GM23338 (cell line): ENCODE measurements around the gene NOSTRIN. TPM values are rescaled to one million over a fixed set of nuclear protein-coding genes. Genes with fewer than 3 reads are reported as not detected.

Experiments used
- ATAC-seq: fragments of 200-7000 bp; cut with Tn5 transposase; 3 replicates; pipeline ENCODE4 v1.9.1; 2020
- DNase-seq: peaks from one replicate; pipeline ENCODE4 v3.0.0-alpha.2; 2015; ENCODE audit warnings: low spot score
- H2AFZ ChIP-seq: fragments of 200-600 bp; sonication (generic); 2 replicates; pipeline ENCODE4 v1.8.0; 2016; ENCODE audit warnings: antibody characterized with exemption, mild to moderate bottlenecking, moderate library complexity
- H3F3A ChIP-seq: fragments of 200-600 bp; sonication (generic); replicated peaks from 2 replicates; pipeline ENCODE4 v1.8.0; 2017; ENCODE audit warnings: antibody characterized with exemption, mixed run types, low read depth
- H3K27ac ChIP-seq: fragments of 200-600 bp; sonication (generic); 2 replicates; pipeline ENCODE4 v1.6.1; 2016; ENCODE audit warnings: low read depth
- H3K27me3 ChIP-seq: fragments of 200-600 bp; sonication (generic); 2 replicates; pipeline ENCODE4 v1.8.0; 2016; ENCODE audit warnings: mild to moderate bottlenecking, mixed run types, moderate library complexity; ENCODE audit not compliant: insufficient read depth
- H3K36me3 ChIP-seq: fragments of 200-600 bp; sonication (generic); 2 replicates; pipeline ENCODE4 v1.8.0; 2016; ENCODE audit warnings: mild to moderate bottlenecking; ENCODE audit not compliant: insufficient read depth
- H3K4me1 ChIP-seq: fragments of 200-600 bp; sonication (generic); 2 replicates; pipeline ENCODE4 v1.8.0; 2016; ENCODE audit warnings: mild to moderate bottlenecking, moderate library complexity; ENCODE audit not compliant: insufficient read depth
- H3K4me2 ChIP-seq: fragments of 200-600 bp; sonication (generic); 2 replicates; pipeline ENCODE4 v1.7.1; 2017; ENCODE audit warnings: mixed run types
- H3K4me3 ChIP-seq: fragments of 200-600 bp; sonication (generic); 2 replicates; pipeline ENCODE4 v1.6.1; 2016; ENCODE audit warnings: mixed run types
- H3K79me2 ChIP-seq: fragments of 200-600 bp; sonication (generic); replicated peaks from 2 replicates; pipeline ENCODE4 v1.8.0; 2017; ENCODE audit warnings: mild to moderate bottlenecking; ENCODE audit not compliant: insufficient read depth
- H3K9me2 ChIP-seq: fragments of 200-600 bp; sonication (generic); 2 replicates; pipeline ENCODE4 v1.8.0; 2017; ENCODE audit not compliant: insufficient read depth
- H4K20me1 ChIP-seq: fragments of 200-600 bp; sonication (generic); replicated peaks from 2 replicates; pipeline ENCODE4 v1.8.0; 2017; ENCODE audit warnings: mild to moderate bottlenecking; ENCODE audit not compliant: insufficient read depth
- H3K27ac Mint-ChIP-seq: 2 replicates; pipeline ENCODE4 v1.8.0; 2020; ENCODE audit warnings: inconsistent platforms, mild to moderate bottlenecking, moderate library complexity, mixed read lengths
- H3K27me3 Mint-ChIP-seq: 3 replicates; pipeline ENCODE4 v1.8.0; 2022; ENCODE audit warnings: low read depth, mild to moderate bottlenecking, moderate library complexity, mixed read lengths, inconsistent platforms; ENCODE audit not compliant: insufficient read depth, poor library complexity
- H3K36me3 Mint-ChIP-seq: 3 replicates; pipeline ENCODE4 v1.8.0; 2021; ENCODE audit warnings: low read depth, mild to moderate bottlenecking, inconsistent platforms, moderate library complexity, mixed read lengths
- H3K4me1 Mint-ChIP-seq: 3 replicates; pipeline ENCODE4 v1.8.0; 2020; ENCODE audit warnings: mild to moderate bottlenecking, inconsistent platforms, mixed read lengths
- H3K4me3 Mint-ChIP-seq: 3 replicates; pipeline ENCODE4 v1.8.0; 2021; ENCODE audit warnings: moderate library complexity, mild to moderate bottlenecking, inconsistent platforms, mixed read lengths
- H3K9me3 Mint-ChIP-seq: 3 replicates; pipeline ENCODE4 v1.8.0; 2020; ENCODE audit warnings: moderate library complexity, mild to moderate bottlenecking, inconsistent platforms, mixed read lengths
- CREB1 ChIP-seq: fragments of 250-450 bp; sonication (Bioruptor Pico); IDR thresholded peaks from 2 replicates; pipeline ENCODE4 v1.5.0; 2020; ENCODE audit warnings: low read depth, mild to moderate bottlenecking, moderate library complexity
- ETS1 ChIP-seq: IDR thresholded peaks from 2 replicates; pipeline ENCODE4 v1.6.1; 2016; ENCODE audit warnings: antibody characterized with exemption
- EZH2 ChIP-seq: fragments of 200-600 bp; sonication (generic); IDR thresholded peaks from one replicate; pipeline ENCODE4 v1.8.0; 2017; ENCODE audit warnings: antibody characterized with exemption, mild to moderate bottlenecking, low read depth; ENCODE audit not compliant: unreplicated experiment
- JUNB ChIP-seq: IDR thresholded peaks from one replicate; pipeline ENCODE4 v1.6.1; 2016; ENCODE audit warnings: antibody characterized with exemption; ENCODE audit not compliant: unreplicated experiment
- NANOG ChIP-seq: IDR thresholded peaks from 2 replicates; pipeline ENCODE4 v1.6.1; 2016; ENCODE audit warnings: antibody characterized with exemption, borderline replicate concordance
- POLR2AphosphoS5 ChIP-seq: IDR thresholded peaks from 2 replicates; pipeline ENCODE4 v1.6.1; 2016; ENCODE audit warnings: antibody characterized with exemption, low read depth
- REST ChIP-seq: IDR thresholded peaks from one replicate; pipeline ENCODE4 v1.6.1; 2018; ENCODE audit warnings: antibody characterized with exemption; ENCODE audit not compliant: unreplicated experiment
- ZNF114 ChIP-seq: fragments of 250-450 bp; sonication (Bioruptor Pico); IDR thresholded peaks from 2 replicates; pipeline ENCODE4 v1.5.0; 2020; ENCODE audit warnings: mild to moderate bottlenecking, moderate library complexity
- ZNF331 ChIP-seq: fragments of 250-450 bp; sonication (Bioruptor Pico); IDR thresholded peaks from 2 replicates; pipeline ENCODE4 v1.5.0; 2020; ENCODE audit warnings: low read depth, mild to moderate bottlenecking, moderate library complexity
- ZNF462 ChIP-seq: fragments of 250-450 bp; sonication (Bioruptor Pico); IDR thresholded peaks from 2 replicates; pipeline ENCODE4 v1.5.0; 2020; ENCODE audit warnings: mild to moderate bottlenecking, moderate library complexity
- polyA plus RNA-seq: library from polyadenylated mRNA; unstranded; fragments of >200 nt; fragmentation: Nextera tagmentation; extraction: Ambion mirVana; gene quantifications from 2 replicates; pipeline ENCODE4 v1.2.1, GENCODE V29; 2016
- total RNA-seq: library from RNA; depleted of rRNA; stranded (reverse); fragments of >200 nt; shearing (Covaris generic); gene quantifications from 2 replicates; pipeline ENCODE4 v1.2.3, GENCODE V29; 2014

The NOSTRIN gene
- total and polyA plus RNA-seq, 2 experiments from 2014 or later = 1.8 TPM; not detected in 1

- TF ChIP-seq JUNB (no peak), ZNF114 (no peak), REST (no peak), ZNF331 (CRISPR knock-in tag) (no peak), NANOG (no peak), POLR2AphosphoS5 (no peak)
These were observed 87.2 kb downstream of the NOSTRIN start (continued) for GRCh38 chr2:168889635-168890005.

- H4K20me1 ChIP-seq = no peaks in the 10 kb centered on the region
- Mint-ChIP-seq H3K27me3 (peaks cover 2% of the 10 kb centered on the region), H3K36me3 (peaks cover 26% of the 10 kb centered on the region), H3K9me3 (no peaks in the 10 kb centered on the region), H3K27ac (peak within 1 kb of the TSS; percentile 95), H3K4me3 (peak within 1 kb of the TSS; percentile 97), H3K4me1 (peaks cover 2% of the 10 kb centered on the region; the same call in 1 of the 3 replicates)
- no peaks in the 10 kb centered on the region for H3F3A ChIP-seq
- H3K27me3 ChIP-seq = no peaks in the 10 kb centered on the region
- H3K4me2 ChIP-seq = peak within 1 kb of the TSS; percentile 81
- H3K4me3 ChIP-seq = peak within 1 kb of the TSS; percentile 70
- H3K27ac ChIP-seq = no peak within 1 kb of the TSS
- peaks cover 6% of the 10 kb centered on the region; the same call in 1 of the 2 replicates for H3K4me1 ChIP-seq
- peak within 1 kb of the TSS; percentile 86 for H2AFZ ChIP-seq
- H3K36me3 ChIP-seq = no peaks in the 10 kb centered on the region
- DNase-seq (peak; percentile 98), ATAC-seq (peak; percentile 99)
- peaks cover 8% of the 10 kb centered on the region for H3K79me2 ChIP-seq
- H3K9me2 ChIP-seq = no peaks in the 10 kb centered on the region
- TF ChIP-seq ZNF462 (CRISPR knock-in tag) (no peak), REST (no peak), CREB1 (CRISPR knock-in tag) (peak; percentile 25; the same call in 1 of the 2 replicates), ETS1 (peak; percentile 88), ZNF331 (CRISPR knock-in tag) (no peak), EZH2 (no peak)
These were observed 87.8 kb downstream of the NOSTRIN start, which contains the start of gene SPC25 for GRCh38 chr2:168890006-168890782. TSS of gene SPC25 (minus strand) at chr2:168890430. CDS start at chr2:168889519, 911 bp downstream.
